IMR-90 (cell line): Measurements from ENCODE around the gene ENPP6. TPM values are rescaled to one million over a fixed set of nuclear protein-coding genes. Genes with fewer than 3 reads are reported as not detected.

Experiments
- ATAC-seq: fragments of 200-7000 bp; cut with Tn5 transposase; 2 replicates; pipeline ENCODE4 v1.9.1; 2020; ENCODE audit warnings: low read depth, mild to moderate bottlenecking, moderate library complexity
- BruUV-seq: library from RNA; stranded (reverse); fragments of 400-500 nt; replicated peaks from 2 replicates; lab custom pipeline; 2021; lab: Mats Ljungman, UMichigan
- CTCF ChIA-PET: fragments of 300-600 bp; formaldehyde crosslinking; extraction: SDS; loops from one replicate; lab custom pipeline; 2021; ENCODE audit warnings: antibody characterized with exemption; lab: Yijun Ruan, JAX
- POLR2A ChIA-PET: fragments of 300-600 bp; sonication (Branson Sonifier 250); formaldehyde crosslinking; loops from one replicate; lab custom pipeline; 2022; ENCODE audit warnings: antibody characterized with exemption; ENCODE audit not compliant: unreplicated experiment; lab: Charles Lee
- DNase-seq: peaks from one replicate; pipeline ENCODE4 v3.0.0; 2013
- H2AFZ ChIP-seq: replicated peaks from 2 replicates; pipeline ENCODE3; 2013; ENCODE audit warnings: low read length, mild to moderate bottlenecking; ENCODE audit not compliant: poor library complexity
- H2AK5ac ChIP-seq: 2 replicates; pipeline ENCODE4 v1.6.1; 2013; ENCODE audit warnings: low read depth, low read length, inconsistent platforms
- H2AK9ac ChIP-seq: replicated peaks from 2 replicates; pipeline ENCODE3; 2013; ENCODE audit warnings: mild to moderate bottlenecking, low read depth, low read length, moderate library complexity; ENCODE audit not compliant: poor library complexity
- H2BK120ac ChIP-seq: 2 replicates; pipeline ENCODE4 v1.6.1; 2013; ENCODE audit warnings: low read depth, low read length, inconsistent platforms
- H2BK15ac ChIP-seq: 3 replicates; pipeline ENCODE4 v1.6.1; 2013; ENCODE audit warnings: low read depth, low read length, inconsistent platforms
- H2BK20ac ChIP-seq: 2 replicates; pipeline ENCODE4 v1.6.1; 2013; ENCODE audit warnings: low read depth, mild to moderate bottlenecking, inconsistent platforms, low read length, moderate library complexity
- H2BK5ac ChIP-seq: 2 replicates; pipeline ENCODE4 v1.6.1; 2013; ENCODE audit warnings: mild to moderate bottlenecking, low read depth, low read length, inconsistent platforms; ENCODE audit not compliant: poor library complexity, severe bottlenecking
- H3K14ac ChIP-seq: replicated peaks from 2 replicates; pipeline ENCODE4 v1.6.1; 2013; ENCODE audit warnings: low read depth, low read length, inconsistent platforms
- H3K18ac ChIP-seq: 2 replicates; pipeline ENCODE4 v1.6.1; 2013; ENCODE audit warnings: low read depth, low read length, control low read depth
- H3K23ac ChIP-seq: 2 replicates; pipeline ENCODE4 v1.6.1; 2013; ENCODE audit warnings: low read depth, low read length, inconsistent platforms
- H3K27ac ChIP-seq: 2 replicates; pipeline ENCODE4 v1.5.1; 2013; ENCODE audit warnings: mild to moderate bottlenecking, control low read depth, low read length; ENCODE audit not compliant: insufficient read depth
- H3K27me3 ChIP-seq: 2 replicates; pipeline ENCODE4 v1.6.1; 2013; ENCODE audit warnings: low read length; ENCODE audit not compliant: control insufficient read depth, insufficient read depth
- H3K36me3 ChIP-seq: 2 replicates; pipeline ENCODE4 v1.6.1; 2013; ENCODE audit warnings: low read length, mixed read lengths; ENCODE audit not compliant: control insufficient read depth, insufficient read depth
- H3K4ac ChIP-seq: 2 replicates; pipeline ENCODE4 v1.6.1; 2013; ENCODE audit warnings: low read depth, low read length, inconsistent platforms
- H3K4me1 ChIP-seq: 2 replicates; pipeline ENCODE4 v1.6.1; 2013; ENCODE audit warnings: low read length, mixed read lengths; ENCODE audit not compliant: control insufficient read depth, insufficient read depth
- H3K4me2 ChIP-seq: 2 replicates; pipeline ENCODE4 v1.6.1; 2013; ENCODE audit warnings: low read depth, mild to moderate bottlenecking, control low read depth, low read length, moderate library complexity
- H3K4me3 ChIP-seq: 2 replicates; pipeline ENCODE4 v1.5.1; 2013; ENCODE audit warnings: low read depth, mild to moderate bottlenecking, control low read depth, low read length, moderate library complexity; ENCODE audit not compliant: insufficient read depth
- H3K56ac ChIP-seq: 2 replicates; pipeline ENCODE4 v1.6.1; 2013; ENCODE audit warnings: low read length, inconsistent platforms; ENCODE audit not compliant: insufficient read depth; ENCODE audit errors: extremely low read depth
- H3K79me1 ChIP-seq, 2 experiments: 2 replicates each; pipeline ENCODE4 v1.6.1; 2013; ENCODE audit warnings: low read length in 2 of 2, inconsistent platforms in 1 of 2, low read depth in 1 of 2
- H3K9ac ChIP-seq: 2 replicates; pipeline ENCODE4 v1.6.1; 2013; ENCODE audit warnings: low read depth, low read length, control low read depth
- H3K9me1 ChIP-seq: 2 replicates; pipeline ENCODE4 v1.6.1; 2013; ENCODE audit warnings: low read length, inconsistent platforms; ENCODE audit not compliant: insufficient read depth
- H3K9me3 ChIP-seq: 2 replicates; pipeline ENCODE4 v1.6.1; 2013; ENCODE audit warnings: low read length; ENCODE audit not compliant: control insufficient read depth, insufficient read depth
- H4K20me1 ChIP-seq: 2 replicates; pipeline ENCODE4 v1.6.1; 2013; ENCODE audit warnings: low read length, inconsistent platforms; ENCODE audit not compliant: insufficient read depth
- H4K5ac ChIP-seq: 2 replicates; pipeline ENCODE4 v1.6.1; 2013; ENCODE audit warnings: mild to moderate bottlenecking, low read depth, low read length, control low read depth
- H4K8ac ChIP-seq, 2 experiments: 2 replicates each; pipeline ENCODE4 v1.6.1; 2013; ENCODE audit warnings: low read depth in 2 of 2, low read length in 2 of 2, control low read depth in 1 of 2, inconsistent platforms in 1 of 2
- H4K91ac ChIP-seq: 2 replicates; pipeline ENCODE4 v1.6.1; 2013; ENCODE audit warnings: low read depth, low read length, inconsistent platforms; ENCODE audit not compliant: insufficient read depth
- BHLHE40 ChIP-seq: fragments of 150-350 bp; IDR thresholded peaks from 2 replicates; pipeline ENCODE4 v1.6.1; 2016; ENCODE audit warnings: mild to moderate bottlenecking, low read depth, low read length
- MXI1 ChIP-seq: IDR thresholded peaks from 2 replicates; pipeline ENCODE4 v1.6.1; 2012; ENCODE audit warnings: low read depth, mild to moderate bottlenecking, low read length, moderate library complexity, borderline replicate concordance
- RFX5 ChIP-seq: IDR thresholded peaks from 2 replicates; pipeline ENCODE4 v1.8.0; 2012; ENCODE audit warnings: low read depth, mild to moderate bottlenecking, low read length, moderate library complexity
- WGBS, 2 experiments: methylation state at CpG; one replicate each; pipeline versions ENCODE4 v1.1.5 to v1.1.7; 2013; ENCODE audit warnings: missing lambda C conversion rate in 2 of 2; ENCODE audit not compliant: insufficient read length in 1 of 2; ENCODE audit errors: extremely low coverage in 2 of 2; 5-methylcytosine and 5-hydroxymethylcytosine counted together
- dilution Hi-C: fragments of 300-500 bp; cut with HindIII; formaldehyde crosslinking; loops from one replicate; pipeline ENCODE4 v1.14.3; 2018; ENCODE audit warnings: low sequenced_read_pairs; ENCODE audit not compliant: unreplicated experiment
- in situ Hi-C: fragments of 300-500 bp; cut with MboI; formaldehyde crosslinking; loops from 3 replicates; pipeline ENCODE4 v1.14.3; 2019; ENCODE audit warnings: low sequenced_read_pairs, inconsistent platforms, mixed read lengths
- intact Hi-C: fragments of 100-400 bp; cut with micrococcal nuclease; formaldehyde crosslinking; loops from 2 replicates; pipeline ENCODE4 v1.10.0; 2022
- polyA plus RNA-seq, 3 experiments: library from polyadenylated mRNA; depleted of rRNA; stranded (reverse); fragments of >200 nt; gene quantifications; 2 replicates each; pipeline ENCODE4 v1.2.3, GENCODE V29; 2012; ENCODE audit warnings: low replicate concordance in 1 of 3
- total RNA-seq: library from RNA; depleted of rRNA; stranded (reverse); fragments of >200 nt; gene quantifications from 2 replicates; pipeline ENCODE4 v1.2.3, GENCODE V29; 2012

Gene ENPP6
- total and polyA plus RNA-seq, 2 of the 4 experiments (the other 2 are of a cell fraction), result not detected

DNA sequence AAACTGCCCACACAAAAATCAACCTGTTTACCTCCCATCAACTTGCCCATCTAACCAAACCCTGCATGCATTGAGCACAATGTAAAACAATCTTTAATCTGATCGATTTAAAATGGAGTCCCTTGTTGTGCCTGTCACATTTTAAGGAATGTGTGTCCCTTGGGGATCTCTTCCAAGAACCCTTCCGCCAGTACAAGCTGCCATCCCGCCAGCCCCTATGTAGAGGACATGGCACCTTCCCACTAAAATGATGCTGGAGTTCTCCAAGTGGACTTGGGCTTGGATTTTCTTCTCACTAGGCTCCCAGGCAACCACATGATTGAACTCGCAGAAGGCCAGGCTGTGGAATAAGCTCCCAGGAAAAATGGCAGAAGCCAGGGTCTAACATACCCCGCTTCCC lies 45.8 kb upstream of the ENPP6 start:
- Histone ChIP-seq H3K9me1 (peaks cover 6% of the 10 kb centered on the region; the same call in 1 of the 2 replicates), H3K14ac (no peak overlapping the region), H2BK20ac (no peak overlapping the region), H3K4me2 (no peak overlapping the region), H3K27ac (no peak overlapping the region), H3K18ac (no peak overlapping the region), H3K36me3 (no peaks in the 10 kb centered on the region), H4K20me1 (no peaks in the 10 kb centered on the region), H4K5ac (no peak overlapping the region), H2BK5ac (no peak overlapping the region), H3K79me1 (no peaks in the 10 kb centered on the region), H4K8ac (no peak overlapping the region; a peak in 1 of 4 replicates), H2BK120ac (no peak overlapping the region), H3K4ac (no peak overlapping the region), H2AK9ac (no peak overlapping the region), H3K27me3 (no peaks in the 10 kb centered on the region), H3K4me3 (no peak overlapping the region), H2AK5ac (no peak overlapping the region), H2AFZ (no peak overlapping the region), H3K4me1 (peaks cover 12% of the 10 kb centered on the region), H3K56ac (no peak overlapping the region), H3K9me3 (no peaks in the 10 kb centered on the region), H3K9ac (no peak overlapping the region), H4K91ac (no peak overlapping the region), H2BK15ac (no peak overlapping the region), H3K23ac (no peak overlapping the region)
- BruUV-seq, result no TSS peak
- DNase-seq (no peak), ATAC-seq (no peak)
- in situ Hi-C loops, result loop anchor here (5.0 kb wide), 1 partner anchor 274 kb away; no protein-coding TSS in a partner anchor
- WGBS, 2 experiments, result no CpG with 5 or more reads among the region's 5 CpGs
- ChIA-PET CTCF (interaction anchor here (0.6 to 2.2 kb wide), 20 partner anchors 10 to 385 kb away, joined by 3 to 11 read pairs (median 4); no protein-coding TSS in a partner anchor), POLR2A (no interaction called here)
- intact Hi-C loops, result loop anchor here (2.0 to 5.0 kb wide), 2 partner anchors 385 to 564 kb away; partner anchors contain the start of genes ACSL1, CASP3 and PRIMPOL
- TF ChIP-seq RFX5 (no peak), BHLHE40 (no peak), MXI1 (no peak)
- dilution Hi-C loops, result no loop called here
